Mucosa of rectum (tissue), 2 donors: ENCODE measurements around the gene DCXR.

Source experiments
- H3K27ac ChIP-seq, 2 donors: one replicate each; pipeline ENCODE4 v1.7.0; 2013; ENCODE audit warnings: inconsistent platforms in 2 of 2, low read depth in 2 of 2, low read length in 2 of 2
- H3K27me3 ChIP-seq, 2 donors: one replicate each; pipeline ENCODE4 v1.7.0; 2013; ENCODE audit warnings: low read length in 2 of 2; ENCODE audit not compliant: control insufficient read depth in 2 of 2, insufficient read depth in 2 of 2
- H3K36me3 ChIP-seq, 2 donors: one replicate each; pipeline ENCODE4 v1.7.0; 2013; ENCODE audit warnings: low read length in 2 of 2; ENCODE audit not compliant: control insufficient read depth in 2 of 2, insufficient read depth in 2 of 2
- H3K4me1 ChIP-seq, 2 donors: one replicate each; pipeline ENCODE4 v1.7.0; 2013; ENCODE audit warnings: low read length in 2 of 2, mild to moderate bottlenecking in 1 of 2; ENCODE audit not compliant: control insufficient read depth in 2 of 2, insufficient read depth in 2 of 2
- H3K4me3 ChIP-seq, 2 donors: one replicate each; pipeline ENCODE4 v1.7.0; 2013; ENCODE audit warnings: low read length in 2 of 2
- H3K9ac ChIP-seq, 2 donors: one replicate each; pipeline ENCODE4 v1.7.0; 2013; ENCODE audit warnings: low read length in 2 of 2, low read depth in 1 of 2, mild to moderate bottlenecking in 1 of 2
- H3K9me3 ChIP-seq, 2 donors: one replicate each; pipeline ENCODE4 v1.7.0; 2013; ENCODE audit warnings: low read length in 2 of 2; ENCODE audit not compliant: control insufficient read depth in 2 of 2
- donor health status: healthy.
- donor health status: Normal muscosa, but diverticular disease.

The DCXR gene

DNA sequence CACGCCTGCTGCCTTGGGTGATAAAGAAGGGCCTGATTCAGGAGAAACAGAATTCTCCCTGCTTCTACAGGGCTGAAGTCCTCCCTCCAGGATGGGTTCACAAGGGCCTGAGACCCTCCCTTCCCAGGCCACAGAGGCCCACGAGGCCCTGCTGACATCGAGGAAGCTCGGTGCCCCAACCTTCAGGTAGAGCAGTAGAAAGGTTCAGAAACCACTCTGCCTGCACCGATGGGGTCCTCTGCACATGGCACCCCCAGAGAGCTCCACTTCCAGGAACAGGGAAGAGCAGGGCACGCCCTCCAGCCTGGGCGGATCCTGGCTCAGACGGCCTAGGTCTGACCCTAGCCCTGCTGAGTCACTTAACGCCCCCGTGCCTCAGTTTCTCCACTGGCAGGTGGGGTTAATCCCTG is 15.6 kb downstream of the DCXR start:
- Histone ChIP-seq H3K9me3 (no peaks in the 10 kb centered on the region), H3K9ac (peak overlapping the region; percentile 84 to 92), H3K4me1 (peaks cover 23% of the 10 kb centered on the region in 2 donors), H3K27ac (peak overlapping the region; percentile 76 to 81), H3K27me3 (no peaks in the 10 kb centered on the region), H3K4me3 (peak overlapping the region; percentile 85 to 90), H3K36me3 (peaks cover 0 to 3% of the 10 kb centered on the region in 2 donors)

DNA sequence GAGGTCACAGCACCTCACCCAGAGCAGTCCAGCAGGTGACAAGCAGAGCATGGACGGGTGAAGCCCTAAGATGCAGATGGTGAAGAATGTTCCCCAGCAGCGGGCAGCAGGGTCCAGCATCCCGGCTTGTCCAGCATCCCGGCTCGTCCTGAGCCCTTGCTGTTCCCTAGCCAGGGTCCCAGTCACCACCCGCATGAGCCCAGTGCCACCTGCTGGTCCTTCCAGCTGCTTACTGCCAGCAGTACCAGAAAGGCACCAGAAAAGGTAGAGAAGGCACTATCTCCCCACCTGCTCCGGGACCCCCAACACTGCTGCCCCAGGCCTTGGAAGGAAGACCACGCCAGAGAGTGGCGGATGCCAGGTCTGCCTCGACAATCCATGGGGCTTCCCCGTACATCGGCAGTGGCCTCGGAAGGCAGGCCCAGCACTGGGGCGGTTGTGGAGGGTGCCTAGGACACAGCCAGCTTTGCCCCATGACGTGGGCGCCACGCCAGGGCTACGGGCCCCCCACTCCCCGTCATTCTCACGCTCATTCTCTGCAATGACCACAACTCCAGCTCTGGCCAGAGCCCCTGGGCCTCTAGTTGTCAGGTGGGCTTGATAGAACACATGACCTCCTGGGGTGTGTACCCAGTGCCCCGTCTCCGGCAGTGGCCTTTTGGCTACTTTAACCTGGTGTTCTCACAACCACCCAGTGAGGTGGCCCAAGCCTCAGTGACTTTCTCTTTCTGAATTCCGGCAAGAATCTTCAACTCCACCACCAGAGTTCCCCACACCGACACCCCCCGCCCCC is 16.2 kb downstream of the DCXR start:
- Histone ChIP-seq H3K4me3 (peak overlapping the region; percentile 85 to 90), H3K36me3 (peaks cover 0 to 3% of the 10 kb centered on the region in 2 donors), H3K9me3 (no peaks in the 10 kb centered on the region), H3K9ac (peak overlapping the region; percentile 84 to 92), H3K27me3 (no peaks in the 10 kb centered on the region), H3K27ac (peak overlapping the region; percentile 76 to 81), H3K4me1 (peaks cover 23% of the 10 kb centered on the region in 2 donors)

DNA sequence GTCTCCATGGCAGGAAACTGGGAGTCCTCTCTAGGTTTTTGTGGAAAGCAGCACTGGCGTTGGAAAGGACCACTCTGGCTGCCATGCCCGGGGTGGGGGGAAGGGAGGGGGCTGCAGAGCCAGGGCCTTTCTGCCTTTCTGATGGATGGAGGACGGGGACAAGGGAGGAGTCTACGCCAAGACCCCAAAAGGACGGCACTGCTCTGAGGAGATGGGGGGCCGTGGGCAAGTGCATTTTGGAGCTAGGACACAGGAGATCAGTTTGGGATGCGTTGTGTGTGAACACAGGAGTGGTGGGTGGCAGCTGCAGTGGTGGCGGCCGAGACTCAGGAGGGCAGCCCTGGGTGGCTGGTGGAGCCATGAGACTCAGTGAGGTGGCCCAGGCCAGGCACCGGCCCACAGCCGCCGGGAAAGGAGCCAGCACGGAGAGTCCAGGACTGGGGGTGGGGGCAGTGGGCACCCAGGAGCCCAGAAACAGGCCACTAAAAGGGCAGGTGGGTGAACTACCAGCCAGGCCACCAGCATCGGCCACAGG is 16.9 kb downstream of the DCXR start:
- peaks cover 0 to 3% of the 10 kb centered on the region in 2 donors for H3K36me3 ChIP-seq
- H3K9me3 ChIP-seq = no peaks in the 10 kb centered on the region
- H3K4me3 ChIP-seq = peak overlapping the region in 1 of 2 donors; percentile 90
- no peaks in the 10 kb centered on the region for H3K27me3 ChIP-seq
- no peak overlapping the region for H3K27ac ChIP-seq
- peaks cover 23% of the 10 kb centered on the region in 2 donors for H3K4me1 ChIP-seq
- no peak overlapping the region for H3K9ac ChIP-seq

DNA sequence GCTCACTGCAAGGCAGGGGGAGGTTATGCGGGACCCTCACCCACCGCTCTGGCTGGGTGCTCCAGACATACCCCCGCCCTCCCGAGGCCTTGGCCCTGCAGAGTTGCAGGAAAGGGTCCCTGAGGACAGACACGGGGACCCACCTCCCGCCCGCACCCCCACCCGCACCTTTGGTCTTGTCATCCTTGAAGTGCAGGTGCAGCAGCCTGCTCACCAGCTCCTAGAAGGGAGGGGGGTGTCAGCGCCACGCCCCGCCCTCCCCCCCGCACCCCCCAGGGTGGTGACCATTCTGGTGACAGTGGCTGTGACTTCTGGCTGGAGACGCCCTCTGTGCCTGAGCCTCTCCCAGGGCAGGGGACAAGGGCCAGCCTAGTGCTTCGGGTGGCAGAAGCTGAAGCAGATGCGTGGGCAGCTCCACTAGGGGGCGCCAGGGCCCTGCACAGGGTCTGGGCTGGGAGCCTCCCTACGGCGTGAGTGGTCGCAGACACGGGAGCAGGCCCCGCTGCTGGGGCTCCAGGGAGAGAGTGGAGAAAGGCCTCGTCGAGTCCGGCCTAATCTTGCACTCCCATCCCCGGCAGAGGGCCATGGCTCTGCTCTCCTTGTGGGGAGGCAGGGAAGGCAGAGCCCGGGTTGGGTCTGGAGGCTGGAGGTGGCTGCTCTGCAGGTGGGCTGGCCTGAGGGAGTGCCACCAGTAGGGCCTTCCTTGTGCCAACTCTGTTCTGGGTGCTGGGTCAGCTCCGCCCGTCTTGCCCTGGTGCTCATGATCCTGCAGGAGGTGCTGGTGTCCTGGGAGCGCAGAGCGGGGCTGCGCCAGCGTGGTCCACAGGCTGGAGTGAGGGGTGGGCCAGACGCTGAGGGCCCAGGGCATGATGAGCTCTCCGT is 17.6 kb downstream of the DCXR start:
- no peak overlapping the region for H3K9ac ChIP-seq
- peaks cover 0 to 3% of the 10 kb centered on the region in 2 donors for H3K36me3 ChIP-seq
- H3K4me3 ChIP-seq = no peak overlapping the region
- no peak overlapping the region for H3K27ac ChIP-seq
- H3K4me1 ChIP-seq = peaks cover 23% of the 10 kb centered on the region in 2 donors
- H3K27me3 ChIP-seq = no peaks in the 10 kb centered on the region
- H3K9me3 ChIP-seq = no peaks in the 10 kb centered on the region

DNA sequence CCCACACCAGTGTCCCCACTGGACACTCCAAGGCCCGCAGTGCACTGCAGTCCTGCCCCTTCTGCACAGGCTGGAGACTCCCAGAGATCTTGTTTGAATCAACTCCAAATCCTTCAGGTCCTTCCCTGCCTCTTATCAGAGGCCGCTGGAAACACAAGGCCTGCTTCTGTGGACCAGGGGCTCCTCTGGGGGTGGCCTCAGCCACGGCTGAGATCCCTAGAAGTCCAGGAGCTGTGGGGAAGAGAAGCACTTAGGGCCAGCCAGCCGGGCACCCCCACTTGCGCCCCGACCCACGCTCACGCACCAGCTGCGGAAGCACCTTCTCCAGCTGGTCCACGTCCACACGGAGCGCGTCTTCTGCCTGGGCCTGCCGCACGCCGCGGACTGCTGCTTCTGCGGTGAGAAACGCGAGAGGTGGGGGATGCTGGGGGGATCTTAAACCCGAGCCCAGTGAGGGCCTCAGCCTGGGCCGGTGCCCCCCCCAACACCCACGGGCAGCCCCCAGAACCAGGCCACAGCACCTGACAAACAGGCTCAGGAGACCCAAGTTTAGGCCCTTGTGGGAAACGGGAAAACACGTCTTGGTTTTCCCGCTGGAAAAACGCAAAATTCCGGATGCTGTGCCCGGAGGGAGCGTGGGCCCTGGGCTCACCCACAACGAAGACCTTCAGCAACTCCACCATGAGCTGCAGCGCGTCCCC is 18.4 kb downstream of the DCXR start:
- H3K9ac ChIP-seq = no peak overlapping the region
- H3K4me3 ChIP-seq = no peak overlapping the region
- peaks cover 0 to 3% of the 10 kb centered on the region in 2 donors for H3K36me3 ChIP-seq
- H3K4me1 ChIP-seq = peaks cover 20 to 22% of the 10 kb centered on the region in 2 donors
- no peaks in the 10 kb centered on the region for H3K9me3 ChIP-seq
- no peak overlapping the region for H3K27ac ChIP-seq
- H3K27me3 ChIP-seq = no peaks in the 10 kb centered on the region

DNA sequence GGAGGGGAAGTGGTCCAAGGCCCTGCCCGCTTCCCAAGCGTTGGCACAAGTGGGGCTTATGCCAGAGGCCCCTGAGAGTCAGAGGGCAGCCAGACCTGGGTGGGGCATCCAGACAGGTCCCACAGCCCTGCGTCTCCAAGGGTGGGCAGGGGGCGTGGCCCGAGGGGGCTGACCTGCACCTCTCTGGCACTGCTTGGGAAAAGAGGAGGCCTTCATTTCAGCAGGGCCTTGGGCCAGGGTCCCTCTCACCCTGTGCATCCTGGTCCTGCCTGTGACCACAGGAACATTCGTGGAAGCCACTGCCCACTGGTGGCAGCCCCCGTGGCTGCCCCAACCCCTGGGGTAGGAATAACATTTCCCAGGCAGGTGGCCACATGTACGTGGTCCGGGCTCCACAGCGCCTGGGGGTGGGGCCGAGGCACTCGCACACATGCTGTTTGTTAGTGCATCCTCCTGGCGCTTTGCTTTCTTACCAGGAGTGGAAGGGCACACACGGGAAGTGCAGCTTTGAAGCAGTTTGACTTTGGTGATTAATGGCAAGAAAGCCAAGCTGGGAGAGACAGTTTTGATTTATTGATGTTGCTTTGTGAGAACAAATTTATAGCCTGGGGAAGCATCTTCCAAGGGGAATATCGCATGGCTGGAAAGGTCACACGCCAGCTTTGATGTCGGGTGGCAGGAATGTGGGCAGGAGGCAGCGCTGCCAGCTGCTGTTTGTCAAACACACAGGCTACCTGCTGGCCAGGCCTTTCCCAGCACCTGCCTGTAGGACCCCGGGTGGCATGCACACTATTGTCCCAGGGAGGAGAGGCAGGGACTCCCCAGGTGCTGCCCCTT is 19.1 kb downstream of the DCXR start:
- no peaks in the 10 kb centered on the region for H3K27me3 ChIP-seq
- H3K27ac ChIP-seq = no peak overlapping the region
- H3K9me3 ChIP-seq = no peaks in the 10 kb centered on the region
- no peak overlapping the region for H3K9ac ChIP-seq
- H3K36me3 ChIP-seq = peaks cover 0 to 3% of the 10 kb centered on the region in 2 donors
- peaks cover 14 to 16% of the 10 kb centered on the region in 2 donors for H3K4me1 ChIP-seq
- no peak overlapping the region for H3K4me3 ChIP-seq

DNA sequence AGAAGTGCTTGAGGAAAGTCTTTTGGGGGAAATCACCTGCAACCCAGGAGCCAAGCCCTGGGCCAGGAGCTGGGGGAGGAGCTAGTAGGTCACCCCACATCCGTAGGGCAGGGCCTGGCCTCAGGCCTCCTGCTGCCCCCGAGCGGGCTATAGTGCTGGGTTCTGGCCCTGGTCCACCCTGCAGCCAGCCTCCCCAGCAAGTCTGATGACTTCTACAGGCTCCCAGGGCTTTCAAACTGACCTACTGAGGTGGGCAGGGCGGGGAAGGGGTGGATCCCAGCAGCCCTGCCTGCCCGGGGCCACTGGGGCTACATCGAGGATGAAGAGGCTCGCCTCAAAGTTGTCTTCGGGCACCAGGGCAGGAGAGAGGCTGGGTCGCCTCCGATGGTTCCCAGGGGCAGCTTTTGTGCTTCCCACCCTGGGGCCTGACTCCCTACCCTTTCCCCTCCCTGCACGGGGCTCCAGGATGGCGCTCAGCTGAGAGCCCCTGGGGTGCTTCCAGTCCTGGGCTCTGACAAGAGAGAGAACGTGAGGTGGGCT is 19.8 kb downstream of the DCXR start:
- H3K36me3 ChIP-seq = peaks cover 0 to 3% of the 10 kb centered on the region in 2 donors
- H3K4me3 ChIP-seq = no peak overlapping the region
- peaks cover 14 to 16% of the 10 kb centered on the region in 2 donors for H3K4me1 ChIP-seq
- no peaks in the 10 kb centered on the region for H3K9me3 ChIP-seq
- no peak overlapping the region for H3K27ac ChIP-seq
- H3K9ac ChIP-seq = no peak overlapping the region
- H3K27me3 ChIP-seq = no peaks in the 10 kb centered on the region

DNA sequence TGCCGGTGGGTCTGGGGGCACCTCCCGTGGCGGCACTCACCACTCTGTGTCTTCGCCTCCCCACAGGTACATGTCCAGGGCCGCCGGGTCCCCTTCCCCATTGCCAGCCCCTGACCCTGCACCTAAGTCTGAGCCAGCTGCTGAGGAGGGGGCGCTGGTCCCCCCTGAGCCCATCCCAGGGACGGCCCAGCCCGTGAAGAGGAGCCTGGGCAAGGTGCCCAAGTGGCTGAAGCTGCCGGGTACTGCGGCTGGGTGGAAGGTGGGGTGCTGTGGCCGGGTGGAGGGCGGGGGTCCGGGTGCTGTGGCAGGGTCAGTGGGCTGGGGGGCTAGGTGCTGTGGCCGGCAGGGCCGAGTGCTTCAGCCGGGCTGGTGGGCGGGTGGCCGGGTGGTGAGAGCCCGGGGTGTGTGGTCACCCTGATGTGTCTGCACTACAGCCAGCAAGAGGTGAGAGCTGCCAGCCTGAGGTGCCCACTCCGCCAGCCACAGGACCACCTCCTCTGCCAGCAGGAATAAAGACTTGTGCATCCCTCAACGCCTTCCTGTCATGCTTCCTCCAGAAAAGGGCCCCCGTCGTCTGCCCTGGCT is 20.5 kb downstream of the DCXR start:
- Histone ChIP-seq H3K36me3 (peaks cover 0 to 3% of the 10 kb centered on the region in 2 donors), H3K27ac (no peak overlapping the region), H3K9me3 (no peaks in the 10 kb centered on the region), H3K4me3 (no peak overlapping the region), H3K9ac (no peak overlapping the region), H3K4me1 (peaks cover 10 to 11% of the 10 kb centered on the region in 2 donors), H3K27me3 (no peaks in the 10 kb centered on the region)
